H1 (cell line): ENCODE results near the gene TMUB2. TPM values are rescaled to one million over a fixed set of nuclear protein-coding genes. Genes with fewer than 3 reads are reported as not detected.

Experiments used
- CTCF ChIA-PET: fragments of 300-600 bp; sonication (Branson Sonifier 250); formaldehyde crosslinking; loops from one replicate; lab custom pipeline; 2021; ENCODE audit not compliant: partially characterized antibody; lab: Charles Lee
- POLR2A ChIA-PET: fragments of 300-600 bp; sonication (Branson Sonifier 250); formaldehyde crosslinking; loops from one replicate; lab custom pipeline; 2021; ENCODE audit warnings: inconsistent platforms; ENCODE audit not compliant: partially characterized antibody; lab: Charles Lee
- DNase-seq, 2 experiments: peaks; one replicate each; pipeline versions ENCODE4 v3.0.0 to v3.0.0-alpha.2; 2010 to 2022; ENCODE audit warnings: low spot score in 2 of 2, low read depth in 1 of 2, mixed read lengths in 1 of 2
- FAIRE-seq: peaks from 2 replicates; lab custom pipeline; 2011; peaks lifted over from hg19 to GRCh38; lab: Jason Lieb, UNC
- H2AFZ ChIP-seq: 2 replicates; pipeline ENCODE4 v1.8.1; 2012; ENCODE audit warnings: low read length, inconsistent platforms
- H2AK5ac ChIP-seq: 2 replicates; pipeline ENCODE4 v1.6.1; 2013; ENCODE audit warnings: low read depth, low read length
- H2BK120ac ChIP-seq: replicated peaks from 2 replicates; pipeline ENCODE3; 2013; ENCODE audit warnings: low read depth, low read length, inconsistent platforms
- H2BK12ac ChIP-seq: 2 replicates; pipeline ENCODE4 v1.6.1; 2013; ENCODE audit warnings: low read depth, low read length
- H2BK15ac ChIP-seq: 2 replicates; pipeline ENCODE4 v1.6.1; 2013; ENCODE audit warnings: low read length
- H2BK20ac ChIP-seq: 2 replicates; pipeline ENCODE4 v1.6.1; 2013; ENCODE audit warnings: low read length
- H2BK5ac ChIP-seq: 2 replicates; pipeline ENCODE4 v1.6.1; 2013; ENCODE audit warnings: low read depth, low read length
- H3K14ac ChIP-seq: 2 replicates; pipeline ENCODE4 v1.6.1; 2013; ENCODE audit warnings: inconsistent platforms; ENCODE audit not compliant: insufficient read length
- H3K18ac ChIP-seq: 2 replicates; pipeline ENCODE4 v1.6.1; 2013; ENCODE audit warnings: low read length; ENCODE audit errors: extremely low read depth
- H3K23ac ChIP-seq: 2 replicates; pipeline ENCODE4 v1.6.1; 2013; ENCODE audit warnings: inconsistent platforms; ENCODE audit not compliant: insufficient read length
- H3K23me2 ChIP-seq: 2 replicates; pipeline ENCODE4 v1.6.1; 2013; ENCODE audit warnings: low read depth, low read length
- H3K27ac ChIP-seq: 2 replicates; pipeline ENCODE4 v1.6.1; 2011; ENCODE audit warnings: low read depth, low read length, inconsistent platforms
- H3K27me3 ChIP-seq, 4 experiments: replicated peaks in 1 of 4; 1 replicate in 1 of 4; 2 replicates in 3 of 4; pipeline versions ENCODE4 v1.6.1 to v1.8.1; 2011 to 2013; ENCODE audit warnings: low read length in 3 of 4, mild to moderate bottlenecking in 3 of 4, inconsistent platforms in 2 of 4, mixed read lengths in 2 of 4, moderate library complexity in 1 of 4; ENCODE audit not compliant: control insufficient read depth in 3 of 4, insufficient read depth in 3 of 4; ENCODE audit errors: extremely low read depth in 1 of 4
- H3K36me3 ChIP-seq, 4 experiments: 2 replicates each; pipeline versions ENCODE4 v1.6.1 to v1.8.1; 2011 to 2013; ENCODE audit warnings: mild to moderate bottlenecking in 4 of 4, low read length in 3 of 4, moderate library complexity in 2 of 4, control low read depth in 1 of 4, inconsistent platforms in 1 of 4; ENCODE audit not compliant: insufficient read depth in 4 of 4, control insufficient read depth in 2 of 4
- H3K4ac ChIP-seq: replicated peaks from 2 replicates; pipeline ENCODE3; 2013; ENCODE audit warnings: low read length, low read depth, mixed read lengths, inconsistent platforms; ENCODE audit not compliant: insufficient read length
- H3K4me1 ChIP-seq, 4 experiments: replicated peaks in 1 of 4; 1 replicate in 1 of 4; 2 replicates in 3 of 4; pipeline versions ENCODE4 v1.6.1 to v1.8.1; 2011 to 2013; ENCODE audit warnings: low read length in 3 of 4, inconsistent platforms in 2 of 4, mixed read lengths in 1 of 4; ENCODE audit not compliant: insufficient read depth in 4 of 4, control insufficient read depth in 3 of 4
- H3K4me2 ChIP-seq, 2 experiments: 2 replicates each; pipeline versions ENCODE4 v1.6.1 to v1.8.1; 2011 to 2013; ENCODE audit warnings: low read depth in 2 of 2, low read length in 2 of 2, control low read depth in 1 of 2, inconsistent platforms in 1 of 2, mild to moderate bottlenecking in 1 of 2; ENCODE audit not compliant: insufficient read depth in 1 of 2
- H3K4me3 ChIP-seq, 4 experiments: fragments of 200-600, 300-600 bp in 1 of 4; sonication (generic), shearing (Covaris generic), sonication (Bioruptor Twin) in 1 of 4; 2 replicates each; pipeline versions ENCODE4 v1.5.1 to v1.8.1; 2011 to 2016; ENCODE audit warnings: low read length in 4 of 4, low read depth in 3 of 4, control low read depth in 2 of 4, inconsistent platforms in 2 of 4, mild to moderate bottlenecking in 2 of 4, mixed read lengths in 1 of 4, moderate library complexity in 1 of 4; ENCODE audit not compliant: insufficient read depth in 2 of 4; ENCODE audit errors: extremely low read depth in 1 of 4
- H3K56ac ChIP-seq: replicated peaks from 2 replicates; pipeline ENCODE3; 2013; ENCODE audit warnings: low read depth, mild to moderate bottlenecking, mixed read lengths, low read length, inconsistent platforms; ENCODE audit not compliant: insufficient read length
- H3K79me1 ChIP-seq: 2 replicates; pipeline ENCODE4 v1.6.1; 2013; ENCODE audit warnings: low read depth, low read length, control low read depth
- H3K79me2 ChIP-seq, 2 experiments: 2 replicates each; pipeline versions ENCODE4 v1.6.1 to v1.8.1; 2012 to 2013; ENCODE audit warnings: low read length in 2 of 2, mild to moderate bottlenecking in 2 of 2, inconsistent platforms in 1 of 2; ENCODE audit not compliant: insufficient read depth in 2 of 2, control insufficient read depth in 1 of 2
- H3K9ac ChIP-seq, 4 experiments: replicated peaks in 1 of 4; 1 replicate in 1 of 4; 2 replicates in 3 of 4; pipeline versions ENCODE4 v1.6.1 to v1.8.1; 2011 to 2013; ENCODE audit warnings: low read depth in 3 of 4, low read length in 3 of 4, control low read depth in 2 of 4, mild to moderate bottlenecking in 2 of 4, moderate library complexity in 2 of 4, inconsistent platforms in 1 of 4; ENCODE audit errors: extremely low read depth in 1 of 4
- H3K9me3 ChIP-seq, 2 experiments: 2 replicates each; pipeline versions ENCODE4 v1.6.1 to v1.8.1; 2012 to 2013; ENCODE audit warnings: mild to moderate bottlenecking in 2 of 2, moderate library complexity in 2 of 2, control low read depth in 1 of 2, inconsistent platforms in 1 of 2, low read depth in 1 of 2, low read length in 1 of 2, mixed read lengths in 1 of 2; ENCODE audit not compliant: insufficient read depth in 2 of 2
- H4K20me1 ChIP-seq, 2 experiments: replicated peaks in 1 of 2; 2 replicates each; pipeline versions ENCODE3 to v1.8.1; 2011 to 2013; ENCODE audit warnings: inconsistent platforms in 2 of 2, low read length in 2 of 2, mild to moderate bottlenecking in 1 of 2; ENCODE audit not compliant: insufficient read depth in 2 of 2, control insufficient read depth in 1 of 2
- H4K5ac ChIP-seq: 2 replicates; pipeline ENCODE4 v1.6.1; 2013; ENCODE audit warnings: low read length, low read depth, mixed read lengths, inconsistent platforms; ENCODE audit not compliant: insufficient read length
- H4K8ac ChIP-seq: 2 replicates; pipeline ENCODE4 v1.8.0; 2013; ENCODE audit warnings: mild to moderate bottlenecking, moderate library complexity, low read length, inconsistent platforms; ENCODE audit not compliant: insufficient read depth; ENCODE audit errors: extremely low read depth
- H4K91ac ChIP-seq: replicated peaks from 2 replicates; pipeline ENCODE3; 2013; ENCODE audit warnings: low read length, mixed read lengths, inconsistent platforms; ENCODE audit not compliant: insufficient read length
- BRCA1 ChIP-seq: IDR thresholded peaks from 2 replicates; pipeline ENCODE4 v1.6.1; 2012; ENCODE audit warnings: low read depth, low read length, improper control_type of control experiment
- CHD1 ChIP-seq: IDR thresholded peaks from 2 replicates; pipeline ENCODE4 v1.6.1; 2012; ENCODE audit warnings: low read depth, low read length, improper control_type of control experiment
- EGR1 ChIP-seq: IDR thresholded peaks from 2 replicates; pipeline ENCODE4 v1.6.1; 2011; ENCODE audit warnings: low read depth, low read length, borderline replicate concordance
- EP300 ChIP-seq, 2 experiments: IDR thresholded peaks; 1 replicate in 1 of 2; 2 replicates in 1 of 2; pipeline ENCODE4 v1.6.1; 2011 to 2012; ENCODE audit warnings: low read depth in 2 of 2, low read length in 2 of 2, mild to moderate bottlenecking in 2 of 2, borderline replicate concordance in 1 of 2, inconsistent platforms in 1 of 2, moderate library complexity in 1 of 2
- GABPA ChIP-seq: IDR thresholded peaks from 2 replicates; pipeline ENCODE4 v1.6.1; 2011; ENCODE audit warnings: mild to moderate bottlenecking, low read length, moderate library complexity, borderline replicate concordance; ENCODE audit not compliant: insufficient read depth
- GTF2F1 ChIP-seq: IDR thresholded peaks from 2 replicates; pipeline ENCODE4 v1.6.1; 2012; ENCODE audit warnings: low read depth, low read length, improper control_type of control experiment, borderline replicate concordance
- KDM1A ChIP-seq: fragments of 200-600, 300-600 bp; sonication (generic); IDR thresholded peaks from 2 replicates; pipeline ENCODE4 v1.7.1; 2016; ENCODE audit warnings: mild to moderate bottlenecking, low read length, borderline replicate concordance
- KDM5A ChIP-seq: fragments of 200-600 bp; IDR thresholded peaks from 2 replicates; pipeline ENCODE4 v1.7.1; 2012; ENCODE audit warnings: mild to moderate bottlenecking, low read length, inconsistent platforms, mixed read lengths
- RBBP5 ChIP-seq: IDR thresholded peaks from 2 replicates; pipeline ENCODE4 v1.7.1; 2012; ENCODE audit warnings: low read depth, mild to moderate bottlenecking, inconsistent platforms, low read length, moderate library complexity, borderline replicate concordance
- SIX5 ChIP-seq: IDR thresholded peaks from 2 replicates; pipeline ENCODE4 v1.6.1; 2011; ENCODE audit warnings: mild to moderate bottlenecking, low read depth, low read length
- SP4 ChIP-seq: IDR thresholded peaks from 2 replicates; pipeline ENCODE4 v1.6.1; 2012; ENCODE audit warnings: low read length, inconsistent platforms
- SRF ChIP-seq: IDR thresholded peaks from 2 replicates; pipeline ENCODE4 v1.6.1; 2011; ENCODE audit warnings: mild to moderate bottlenecking, low read depth, low read length, moderate library complexity
- TAF7 ChIP-seq: optimal IDR thresholded peaks from 2 replicates; pipeline ENCODE3; 2011; ENCODE audit warnings: low read depth, mild to moderate bottlenecking, inconsistent platforms, low read length, moderate library complexity, borderline replicate concordance
- ZNF274 ChIP-seq: IDR thresholded peaks from 2 replicates; pipeline ENCODE4 v1.7.0; 2012; ENCODE audit warnings: low read length, borderline replicate concordance; ENCODE audit errors: extremely low read depth
- WGBS, 2 experiments: shearing (Covaris generic) in 1 of 2; methylation state at CpG; one replicate each; pipeline versions ENCODE4 v1.1.6 to v1.1.7; 2013 to 2015; ENCODE audit warnings: low lambda C conversion rate in 2 of 2, mixed read lengths in 2 of 2, inconsistent platforms in 1 of 2, low coverage in 1 of 2, missing lambda C conversion rate in 1 of 2; ENCODE audit not compliant: insufficient replicate concordance in 2 of 2, insufficient coverage in 1 of 2, insufficient read length in 1 of 2; ENCODE audit errors: extremely low coverage in 1 of 2, missing lambda C conversion rate in 1 of 2; 5-methylcytosine and 5-hydroxymethylcytosine counted together
- polyA plus RNA-seq, 7 experiments: library from polyadenylated mRNA; depleted of rRNA in 3 of 7; stranded (reverse) in 5 of 7; unstranded in 2 of 7; fragments of >200 nt in 5 of 7; fragments of 200-250 nt in 2 of 7; gene quantifications; 1 replicate in 5 of 7; 2 replicates in 1 of 7; 4 replicates in 1 of 7; pipeline versions ENCODE4 v1.2.1 to v1.2.3, GENCODE V29; 2011 to 2013; ENCODE audit warnings: missing spikeins in 2 of 7, mixed read lengths in 2 of 7
- total RNA-seq: library from RNA; stranded (reverse); fragmentation: NEBNext Ultra II Directional; extraction: Animal tissue kit (Norgen Biotek cat#: 25700); gene quantifications from 2 replicates; pipeline ENCODE4 v1.2.1, GENCODE V29; 2021

The TMUB2 gene
- total and polyA plus RNA-seq, 2 of the 8 experiments (the other 6 are each of a cell fraction or from before 2014, with no cell fraction given) = 18.5 to 30.5 TPM

GRCh38 chr17:44155488-44155887 is 31.3 kb upstream of the TMUB2 start:
- no peak overlapping the region for H3K4me3 ChIP-seq
- no peaks in the 10 kb centered on the region for H3K23me2 ChIP-seq
- no peaks in the 10 kb centered on the region for H3K4me1 ChIP-seq
- ChIA-PET POLR2A (interaction anchor here (1.5 to 2.3 kb wide), 3 partner anchors 10 to 17 kb away, joined by 5 to 11 read pairs (median 8); no protein-coding TSS in a partner anchor), CTCF (interaction anchor here (0.5 to 4.5 kb wide), 8 partner anchors 9 to 365 kb away, joined by 3 to 25 read pairs (median 4); no protein-coding TSS in a partner anchor)
- no peak overlapping the region for H4K5ac ChIP-seq
- H2AK5ac ChIP-seq = no peak overlapping the region
- peaks cover 10 to 44% (median 20%) of the 10 kb centered on the region in 4 experiments; a peak in 6 of 8 replicates for H3K36me3 ChIP-seq
- no peak overlapping the region for H4K91ac ChIP-seq
- no peak overlapping the region for H3K27ac ChIP-seq
- no peak overlapping the region for H2BK20ac ChIP-seq
- H3K79me2 ChIP-seq = peaks cover 0 to 16% of the 10 kb centered on the region in 2 experiments; a peak in 2 of 4 replicates
- no peak overlapping the region for H4K8ac ChIP-seq
- H3K9me3 ChIP-seq = no peaks in the 10 kb centered on the region
- H2BK12ac ChIP-seq = no peak overlapping the region
- H3K56ac ChIP-seq = no peak overlapping the region
- H2BK5ac ChIP-seq = no peak overlapping the region
- H2BK15ac ChIP-seq = no peak overlapping the region
- peaks cover 2 to 13% of the 10 kb centered on the region in 2 experiments for H4K20me1 ChIP-seq
- no peak for FAIRE-seq
- DNase-seq = no peak
- H3K4me2 ChIP-seq = no peak overlapping the region
- H3K27me3 ChIP-seq = no peaks in the 10 kb centered on the region
- no peak overlapping the region for H3K18ac ChIP-seq
- no peak overlapping the region for H3K23ac ChIP-seq
- WGBS, 2 experiments = 94% methylated on average over 2 of the region's 2 CpGs; no CpG with 5 or more reads in 1 of the 2 experiments
- peaks cover 5% of the 10 kb centered on the region for H3K79me1 ChIP-seq
- no peak overlapping the region for H2AFZ ChIP-seq
- H3K4ac ChIP-seq = no peak overlapping the region
- H3K14ac ChIP-seq = no peak overlapping the region
- no peak overlapping the region for H3K9ac ChIP-seq
- no peak overlapping the region for H2BK120ac ChIP-seq
- TF ChIP-seq KDM1A = no peak
- TF ChIP-seq EGR1 = no peak
- no peak for TF ChIP-seq TAF7
- no peak for TF ChIP-seq EP300 (IDR thresholded peaks at IDR 0.05; ENCODE audit: borderline replicate concordance in 1 of 2, low read depth in 2 of 2, low read length in 2 of 2)
- no peak for TF ChIP-seq GTF2F1
- no peak for TF ChIP-seq GABPA
- TF ChIP-seq RBBP5 = no peak
- no peak for TF ChIP-seq SP4
- no peak for TF ChIP-seq BRCA1
- no peak for TF ChIP-seq KDM5A
- no peak for TF ChIP-seq CHD1
- TF ChIP-seq ZNF274 = no peak
- no peak for TF ChIP-seq SIX5
- no peak for TF ChIP-seq SRF
